ENCODE data around the gene CIAO3. TPM values are rescaled to one million over a fixed set of nuclear protein-coding genes. Genes with fewer than 3 reads are reported as not detected.

Gene CIAO3
- polyA plus RNA-seq, 1 donor from 2014 or later = 57.8 TPM

- H3K79me2 ChIP-seq (replicated peaks; ENCODE audit: insufficient read depth, low read length) = peaks cover 10% of the 10 kb centered on the region
- H3K36me3 ChIP-seq (ENCODE audit: insufficient read depth, low read length) = no peaks in the 10 kb centered on the region
- H3K27ac ChIP-seq (ENCODE audit: low read length) = peak overlapping the region; percentile 89
- H3K4me3 ChIP-seq (ENCODE audit: low read length) = peak overlapping the region; percentile 95
- H3F3A ChIP-seq (ENCODE audit: insufficient read depth, low read length, poor library complexity, severe bottlenecking) = no peaks in the 10 kb centered on the region
- no peak overlapping the region for H3K4me2 ChIP-seq (ENCODE audit: low read length)
- no peaks in the 10 kb centered on the region for H4K20me1 ChIP-seq (ENCODE audit: insufficient read depth)
- no peaks in the 10 kb centered on the region for H3K9me2 ChIP-seq (ENCODE audit: insufficient read depth, low read length)
- no peak overlapping the region for H2AFZ ChIP-seq (ENCODE audit: low read depth, low read length)
- H3K9ac ChIP-seq (ENCODE audit: low read length) = peak overlapping the region; percentile 90
- H3K27me3 ChIP-seq (ENCODE audit: insufficient read depth, low read depth, low read length) = no peaks in the 10 kb centered on the region
- TF ChIP-seq EP300 (conservative IDR thresholded peaks at IDR 0.05; ENCODE audit: poor library complexity, severe bottlenecking) = no peak
- TF ChIP-seq TAF1 (IDR thresholded peaks at IDR 0.05; ENCODE audit: low read depth) = no peak
- no peak for TF ChIP-seq MXI1 (conservative IDR thresholded peaks at IDR 0.05; ENCODE audit: poor library complexity, severe bottlenecking)
- TF ChIP-seq CTCF (IDR thresholded peaks at IDR 0.05; ENCODE audit: poor library complexity, severe bottlenecking) = no peak
- TF ChIP-seq RAD21 (conservative IDR thresholded peaks at IDR 0.05) = no peak
- TF ChIP-seq POLR2AphosphoS5 (IDR thresholded peaks at IDR 0.05) = no peak
- TF ChIP-seq EZH2 (IDR thresholded peaks at IDR 0.05; ENCODE audit: borderline replicate concordance, insufficient read depth, low read length, poor library complexity, severe bottlenecking) = no peak
- no peak for TF ChIP-seq SMC3 (conservative IDR thresholded peaks at IDR 0.05; ENCODE audit: poor library complexity)
- no peak for TF ChIP-seq REST (IDR thresholded peaks at IDR 0.05; ENCODE audit: borderline replicate concordance)
- H3K9me3 ChIP-seq (ENCODE audit: low read length) = no peaks in the 10 kb centered on the region
Measured at GRCh38 chr16:718922-719321, 21.9 kb downstream of the CIAO3 start.

GRCh38 chr16:718389-718788 is 22.4 kb downstream of the CIAO3 start:
- Histone ChIP-seq H3F3A (ENCODE audit: insufficient read depth, low read length, poor library complexity, severe bottlenecking) (no peaks in the 10 kb centered on the region), H3K79me2 (replicated peaks; ENCODE audit: insufficient read depth, low read length) (peaks cover 10% of the 10 kb centered on the region), H3K9me3 (ENCODE audit: low read length) (no peaks in the 10 kb centered on the region), H3K9me2 (ENCODE audit: insufficient read depth, low read length) (no peaks in the 10 kb centered on the region), H3K4me2 (ENCODE audit: low read length) (no peak overlapping the region), H3K27ac (ENCODE audit: low read length) (peak overlapping the region; percentile 89), H3K9ac (ENCODE audit: low read length) (peak overlapping the region; percentile 90), H2AFZ (ENCODE audit: low read depth, low read length) (no peak overlapping the region), H3K36me3 (ENCODE audit: insufficient read depth, low read length) (no peaks in the 10 kb centered on the region), H3K27me3 (ENCODE audit: insufficient read depth, low read depth, low read length) (no peaks in the 10 kb centered on the region), H3K4me3 (ENCODE audit: low read length) (no peak overlapping the region), H4K20me1 (ENCODE audit: insufficient read depth) (no peaks in the 10 kb centered on the region)
- TF ChIP-seq CTCF (IDR thresholded peaks at IDR 0.05; ENCODE audit: poor library complexity, severe bottlenecking) (no peak), SMC3 (conservative IDR thresholded peaks at IDR 0.05; ENCODE audit: poor library complexity) (no peak), MXI1 (conservative IDR thresholded peaks at IDR 0.05; ENCODE audit: poor library complexity, severe bottlenecking) (no peak), RAD21 (conservative IDR thresholded peaks at IDR 0.05) (no peak), POLR2AphosphoS5 (IDR thresholded peaks at IDR 0.05) (no peak), EZH2 (IDR thresholded peaks at IDR 0.05; ENCODE audit: borderline replicate concordance, insufficient read depth, low read length, poor library complexity, severe bottlenecking) (no peak), TAF1 (IDR thresholded peaks at IDR 0.05; ENCODE audit: low read depth) (no peak), REST (IDR thresholded peaks at IDR 0.05; ENCODE audit: borderline replicate concordance) (no peak), EP300 (conservative IDR thresholded peaks at IDR 0.05; ENCODE audit: poor library complexity, severe bottlenecking) (no peak)
